SK-N-SH (cell line): Measurements from ENCODE around the gene CACUL1. TPM values are rescaled to one million over a fixed set of nuclear protein-coding genes. Genes with fewer than 3 reads are reported as not detected.

Experiments
- CTCF ChIA-PET: fragments of 300-600, 350-600 bp; formaldehyde crosslinking; extraction: SDS; loops from one replicate; lab custom pipeline; 2021; lab: Yijun Ruan, JAX
- POLR2A ChIA-PET: fragments of 350-600 bp; sonication (Branson Sonifier 250); formaldehyde crosslinking; extraction: SDS; loops from one replicate; lab custom pipeline; 2020; ENCODE audit warnings: antibody characterized with exemption, inconsistent platforms; lab: Yijun Ruan, JAX
- DNase-seq: peaks from one replicate; pipeline ENCODE4 v3.0.0; 2012
- H2AFZ ChIP-seq: fragments of 200-600 bp; sonication (generic); 2 replicates; pipeline ENCODE4 v1.8.1; 2016; ENCODE audit warnings: antibody characterized with exemption, mild to moderate bottlenecking, low read depth
- H3F3A ChIP-seq: fragments of 200-600 bp; sonication (generic); replicated peaks from 2 replicates; pipeline ENCODE3; 2016; ENCODE audit warnings: antibody characterized with exemption, mild to moderate bottlenecking; ENCODE audit not compliant: insufficient read depth
- H3K27ac ChIP-seq, 2 experiments: fragments of 200-500 bp in 1 of 2; fragments of 200-600 bp in 1 of 2; sonication (Bioruptor generic) in 1 of 2; sonication (generic), shearing (Covaris generic) in 1 of 2; 2 replicates each; pipeline versions ENCODE4 v1.5.1 to v1.6.1; 2014 to 2016; ENCODE audit warnings: low read depth in 2 of 2, inconsistent platforms in 1 of 2, low read length in 1 of 2, mild to moderate bottlenecking in 1 of 2, mixed read lengths in 1 of 2
- H3K27me3 ChIP-seq: fragments of 200-600 bp; sonication (generic), shearing (Covaris generic); 2 replicates; pipeline ENCODE4 v1.6.1; 2016; ENCODE audit warnings: mixed run types; ENCODE audit not compliant: insufficient read depth
- H3K36me3 ChIP-seq, 2 experiments: fragments of 200-500 bp in 1 of 2; fragments of 200-600 bp in 1 of 2; sonication (Bioruptor generic) in 1 of 2; sonication (generic) in 1 of 2; replicated peaks in 1 of 2; 2 replicates each; pipeline versions ENCODE3 to v1.5.1; 2014 to 2016; ENCODE audit warnings: low read length in 1 of 2, mild to moderate bottlenecking in 1 of 2; ENCODE audit not compliant: insufficient read depth in 2 of 2, control insufficient read depth in 1 of 2
- H3K4me1 ChIP-seq, 2 experiments: fragments of 200-500 bp in 1 of 2; fragments of 200-600 bp in 1 of 2; sonication (Bioruptor generic) in 1 of 2; sonication (generic), shearing (Covaris generic) in 1 of 2; 2 replicates each; pipeline versions ENCODE4 v1.5.1 to v1.6.1; 2014 to 2016; ENCODE audit warnings: low read depth in 1 of 2, low read length in 1 of 2, mixed run types in 1 of 2; ENCODE audit not compliant: insufficient read depth in 2 of 2, control insufficient read depth in 1 of 2
- H3K4me2 ChIP-seq: fragments of 200-600 bp; sonication (generic), shearing (Covaris generic); 2 replicates; pipeline ENCODE4 v1.6.1; 2017; ENCODE audit warnings: mixed run types
- H3K4me3 ChIP-seq, 2 experiments: fragments of 200-500 bp in 1 of 2; fragments of 200-600 bp in 1 of 2; sonication (Bioruptor generic) in 1 of 2; sonication (generic), shearing (Covaris generic) in 1 of 2; 2 replicates each; pipeline versions ENCODE4 v1.5.1 to v1.8.1; 2014 to 2016; ENCODE audit warnings: low read depth in 2 of 2, inconsistent platforms in 1 of 2, low read length in 1 of 2, mild to moderate bottlenecking in 1 of 2, mixed read lengths in 1 of 2, moderate library complexity in 1 of 2
- H3K79me2 ChIP-seq: fragments of 200-600 bp; sonication (generic); 2 replicates; pipeline ENCODE4 v1.8.1; 2017; ENCODE audit warnings: mild to moderate bottlenecking; ENCODE audit not compliant: insufficient read depth
- H3K9ac ChIP-seq: fragments of 200-600 bp; sonication (generic); 2 replicates; pipeline ENCODE4 v1.6.1; 2017; ENCODE audit warnings: mixed run types
- H3K9me2 ChIP-seq: fragments of 200-600 bp; sonication (generic); 2 replicates; pipeline ENCODE4 v1.6.1; 2017; ENCODE audit warnings: mixed run types
- H3K9me3 ChIP-seq: fragments of 200-600 bp; sonication (generic); 2 replicates; pipeline ENCODE4 v1.6.1; 2017; ENCODE audit warnings: mixed run types, mild to moderate bottlenecking, moderate library complexity
- H4K20me1 ChIP-seq: fragments of 200-600 bp; sonication (generic); 2 replicates; pipeline ENCODE4 v1.6.1; 2017; ENCODE audit warnings: mild to moderate bottlenecking, mixed run types; ENCODE audit not compliant: insufficient read depth
- CHD2 ChIP-seq: fragments of 150-350 bp; IDR thresholded peaks from 2 replicates; pipeline ENCODE4 v1.6.1; 2018; ENCODE audit warnings: low read length; ENCODE audit not compliant: partially characterized antibody
- CTCF ChIP-seq: fragments of 200-600 bp; sonication (generic); IDR thresholded peaks from 2 replicates; pipeline ENCODE4 v1.6.1; 2017; ENCODE audit warnings: antibody characterized with exemption, mild to moderate bottlenecking, moderate library complexity
- ELF1 ChIP-seq: IDR thresholded peaks from 2 replicates; pipeline ENCODE4 v1.4.0; 2012
- EZH2phosphoT487 ChIP-seq: fragments of 200-600 bp; sonication (generic); IDR thresholded peaks from 2 replicates; pipeline ENCODE4 v1.6.1; 2017; ENCODE audit warnings: low read depth, mixed run types, mild to moderate bottlenecking, antibody characterized with exemption, moderate library complexity, borderline replicate concordance
- FOSL2 ChIP-seq: IDR thresholded peaks from 2 replicates; pipeline ENCODE4 v1.4.0; 2012; ENCODE audit warnings: low read depth, mild to moderate bottlenecking, moderate library complexity, borderline replicate concordance
- FOXJ3 ChIP-seq: sonication (generic); formaldehyde crosslinking; IDR thresholded peaks from 2 replicates; pipeline ENCODE4 v1.5.1; 2020; ENCODE audit warnings: mild to moderate bottlenecking, missing genetic modification reagents
- FOXM1 ChIP-seq: IDR thresholded peaks from 2 replicates; pipeline ENCODE4 v1.4.0; 2012; ENCODE audit warnings: low read depth, mild to moderate bottlenecking
- GATA2 ChIP-seq: sonication (generic); formaldehyde crosslinking; IDR thresholded peaks from 2 replicates; pipeline ENCODE4 v1.5.0; 2020; ENCODE audit warnings: mild to moderate bottlenecking, missing genetic modification reagents
- JUND ChIP-seq: IDR thresholded peaks from 2 replicates; pipeline ENCODE4 v1.4.0; 2012
- MEF2A ChIP-seq: IDR thresholded peaks from 2 replicates; pipeline ENCODE4 v1.4.0; 2012; ENCODE audit warnings: low read depth, borderline replicate concordance
- MXI1 ChIP-seq: IDR thresholded peaks from 2 replicates; pipeline ENCODE4 v1.6.1; 2012; ENCODE audit warnings: mild to moderate bottlenecking, low read depth, low read length, improper control_type of control experiment
- NFIC ChIP-seq: IDR thresholded peaks from 2 replicates; pipeline ENCODE4 v1.4.0; 2012; ENCODE audit warnings: borderline replicate concordance
- POLR2AphosphoS5 ChIP-seq: IDR thresholded peaks from 2 replicates; pipeline ENCODE4 v1.6.1; 2012; ENCODE audit warnings: low read depth, low read length
- RAD21 ChIP-seq: IDR thresholded peaks from 2 replicates; pipeline ENCODE4 v1.6.1; 2012; ENCODE audit warnings: mild to moderate bottlenecking, low read length
- RCOR1 ChIP-seq: fragments of 150-350 bp; IDR thresholded peaks from 2 replicates; pipeline ENCODE4 v1.6.1; 2017; ENCODE audit warnings: antibody characterized with exemption, low read length
- RXRA ChIP-seq: IDR thresholded peaks from 2 replicates; pipeline ENCODE4 v1.4.0; 2012; ENCODE audit warnings: low read depth, mild to moderate bottlenecking, borderline replicate concordance
- TAF1 ChIP-seq: IDR thresholded peaks from 2 replicates; pipeline ENCODE4 v1.6.1; 2012; ENCODE audit warnings: low read depth, mild to moderate bottlenecking, low read length, moderate library complexity, borderline replicate concordance
- TCF12 ChIP-seq: IDR thresholded peaks from 2 replicates; pipeline ENCODE4 v1.4.0; 2012
- TEAD4 ChIP-seq: IDR thresholded peaks from 2 replicates; pipeline ENCODE4 v1.4.0; 2012; ENCODE audit warnings: mild to moderate bottlenecking, borderline replicate concordance; ENCODE audit not compliant: insufficient read depth
- USF2 ChIP-seq: fragments of 150-350 bp; IDR thresholded peaks from 2 replicates; pipeline ENCODE4 v1.6.1; 2017; ENCODE audit warnings: antibody characterized with exemption, low read length, low read depth, borderline replicate concordance
- YY1 ChIP-seq: IDR thresholded peaks from 2 replicates; pipeline ENCODE4 v1.4.0; 2012; ENCODE audit warnings: low read depth, mild to moderate bottlenecking
- WGBS: methylation state at CpG from one replicate; pipeline ENCODE4 v1.1.6; 2017; ENCODE audit warnings: low lambda C conversion rate; 5-methylcytosine and 5-hydroxymethylcytosine counted together
- polyA plus RNA-seq, 3 experiments: library from polyadenylated mRNA; depleted of rRNA; stranded (reverse); fragments of >200 nt; gene quantifications; 2 replicates each; pipeline ENCODE4 v1.2.3, GENCODE V29; 2012

The CACUL1 gene
- polyA plus RNA-seq, 1 of the 3 experiments (the other 2 are of a cell fraction): 2.6 TPM

- Histone ChIP-seq H3K9me3 (no peaks in the 10 kb centered on the region), H3K9ac (no peak overlapping the region), H3K27me3 (no peaks in the 10 kb centered on the region; the same call in 1 of the 2 replicates), H3K79me2 (no peaks in the 10 kb centered on the region), H3K4me1 (peaks cover 14 to 52% of the 10 kb centered on the region in 2 experiments; a peak in 3 of 4 replicates), H3K9me2 (no peaks in the 10 kb centered on the region), H4K20me1 (peaks cover 3% of the 10 kb centered on the region; the same call in 1 of the 2 replicates), H3K27ac (peak overlapping the region; percentile 29 to 99; a peak in 3 of 4 replicates), H2AFZ (no peak overlapping the region), H3K4me2 (peak overlapping the region; percentile 71), H3F3A (no peaks in the 10 kb centered on the region), H3K36me3 (peaks cover 0 to 5% of the 10 kb centered on the region in 2 experiments), H3K4me3 (peak overlapping the region in 1 of 2 experiments; percentile 38; a peak in 2 of 4 replicates)
- ChIA-PET CTCF (interaction anchor here (1.0 to 8.2 kb wide), 19 partner anchors 9 to 149 kb away, joined by 3 to 67 read pairs (median 5); partner anchors contain the start of gene PRLHR), POLR2A (interaction anchor here (1.0 to 2.2 kb wide), 7 partner anchors 43 to 74 kb away, joined by 3 to 12 read pairs (median 7); partner anchors contain the start of gene PRLHR)
- 23% methylated on average over 3 of the region's 3 CpGs for WGBS
- TF ChIP-seq NFIC: no peak
- no peak for TF ChIP-seq RXRA
- TF ChIP-seq MEF2A: no peak
- TF ChIP-seq MXI1: no peak; the same call in 1 of the 2 replicates
- no peak for TF ChIP-seq USF2
- TF ChIP-seq CHD2: no peak
- no peak for TF ChIP-seq POLR2AphosphoS5
- TF ChIP-seq YY1: no peak
- peak; percentile 63 for DNase-seq
Measured at GRCh38 chr10:118669835-118670234, 84.9 kb downstream of the CACUL1 start.

GRCh38 chr10:118669020-118669791 is 85.6 kb downstream of the CACUL1 start:
- no peaks in the 10 kb centered on the region for H3K9me3 ChIP-seq
- no peaks in the 10 kb centered on the region; the same call in 1 of the 2 replicates for H3K27me3 ChIP-seq
- no peaks in the 10 kb centered on the region for H3K9me2 ChIP-seq
- peaks cover under 1% of the 10 kb centered on the region; the same call in 1 of the 2 replicates for H4K20me1 ChIP-seq
- no peak overlapping the region for H3K9ac ChIP-seq
- CTCF ChIA-PET: interaction anchor here (0.6 to 8.2 kb wide), 27 partner anchors 9 to 181 kb away, joined by 3 to 67 read pairs (median 4); partner anchors contain the start of gene PRLHR
- peak overlapping the region; percentile 29 to 99; a peak in 3 of 4 replicates for H3K27ac ChIP-seq
- H2AFZ ChIP-seq: no peak overlapping the region
- H3K4me2 ChIP-seq: peak overlapping the region; percentile 71
- peak; percentile 81 for DNase-seq
- peak overlapping the region; percentile 32 to 38 for H3K4me3 ChIP-seq
- WGBS: 13% methylated on average over 19 of the region's 20 CpGs
- no peaks in the 10 kb centered on the region for H3K79me2 ChIP-seq
- peaks cover 14 to 50% of the 10 kb centered on the region in 2 experiments; a peak in 3 of 4 replicates for H3K4me1 ChIP-seq
- H3F3A ChIP-seq: no peaks in the 10 kb centered on the region
- POLR2A ChIA-PET: interaction anchor here (0.8 to 2.2 kb wide), 11 partner anchors 42 to 99 kb away, joined by 3 to 12 read pairs (median 4); partner anchors contain the start of gene PRLHR
- H3K36me3 ChIP-seq: peaks cover 0 to 4% of the 10 kb centered on the region in 2 experiments
- peak; percentile 86 for TF ChIP-seq GATA2
- TF ChIP-seq RAD21: no peak; the same call in none of the 2 replicates
- TF ChIP-seq USF2: no peak
- TF ChIP-seq EZH2phosphoT487: no peak; the same call in 1 of the 2 replicates
- TF ChIP-seq TEAD4: peak; percentile 49; the same call in 1 of the 2 replicates
- TF ChIP-seq FOXM1: 0 out of 2 replicates have a peak, but pooled peaks have one; percentile 25
- peak; percentile 39 for TF ChIP-seq CHD2
- peak; percentile 80 for TF ChIP-seq TCF12
- TF ChIP-seq RCOR1: peak; percentile 86
- TF ChIP-seq RXRA: no peak
- TF ChIP-seq MXI1: peak; percentile 5; the same call in 1 of the 2 replicates
- peak; percentile 61 for TF ChIP-seq NFIC
- TF ChIP-seq TAF1: no peak
- TF ChIP-seq MEF2A: 0 out of 2 replicates have a peak, but pooled peaks have one; percentile 58
- no peak for TF ChIP-seq FOSL2
- TF ChIP-seq ELF1: no peak
- peak; percentile 83 for TF ChIP-seq FOXJ3
- no peak for TF ChIP-seq CTCF
- no peak for TF ChIP-seq JUND
- TF ChIP-seq POLR2AphosphoS5: peak; percentile 41; the same call in 1 of the 2 replicates
- TF ChIP-seq YY1: no peak
